SIG-M5 treated with dmso at 0.1 percent for 504 hours (cell line): Measurements from ENCODE around the gene LIN54.
A peak's percentile ranks its signal among the peaks of the same experiment; 100 is the strongest.
"Not testable (repeated sequence)": the region's sequence is repeated elsewhere in the genome, so short reads cannot be mapped to it uniquely, and the experiment has no call there.

ENCODE experiments used
- DNase-seq: peaks from one replicate; lab custom pipeline; 2025; ENCODE audit not compliant: unreplicated experiment; lab: John Stamatoyannopoulos, UW

LIN54 gene

DNA sequence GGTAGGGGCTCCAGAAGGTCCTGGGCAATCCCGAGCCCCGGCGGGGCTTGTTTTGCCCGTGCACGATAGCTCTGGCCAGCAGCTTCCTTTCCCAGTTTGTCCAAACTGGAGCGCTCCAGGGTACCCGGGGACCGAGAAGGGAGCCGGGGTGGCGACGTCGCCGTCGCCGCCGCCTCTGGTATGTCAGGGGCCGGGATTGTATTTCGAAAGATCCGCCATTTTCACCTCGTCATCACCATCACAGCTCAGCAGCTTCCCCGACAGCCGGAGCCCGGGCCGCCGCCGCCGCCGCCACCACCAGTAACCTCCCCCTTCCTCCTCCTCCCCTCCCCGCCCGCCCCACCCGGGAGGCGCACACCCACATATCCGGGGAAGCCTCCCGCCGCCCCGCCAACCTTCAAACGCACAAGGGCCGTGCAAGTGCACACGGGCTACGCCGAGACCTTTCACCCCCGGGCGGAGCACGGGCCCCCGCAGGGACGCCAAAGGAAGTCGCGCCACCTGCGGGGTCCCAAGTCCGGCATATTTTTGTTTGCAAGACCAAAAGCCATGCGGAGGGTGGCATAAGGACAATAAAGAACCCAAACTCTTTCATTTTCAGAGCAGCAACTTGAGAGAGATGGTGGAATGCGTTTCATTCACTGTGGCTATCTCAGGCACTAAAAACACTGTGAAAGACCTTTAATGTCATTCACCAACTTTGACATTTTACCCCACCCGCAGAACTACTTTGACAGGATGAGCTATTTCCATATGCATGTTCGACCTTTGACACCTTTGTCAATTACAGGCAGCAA is at the start of gene LIN54:
Gene LIN54 (minus strand): TSS at position 302 of the 797 bp plus-strand sequence. CDS start 25,979 bp downstream, outside the sequence.
- DNase-seq, result peak; percentile 85

DNA sequence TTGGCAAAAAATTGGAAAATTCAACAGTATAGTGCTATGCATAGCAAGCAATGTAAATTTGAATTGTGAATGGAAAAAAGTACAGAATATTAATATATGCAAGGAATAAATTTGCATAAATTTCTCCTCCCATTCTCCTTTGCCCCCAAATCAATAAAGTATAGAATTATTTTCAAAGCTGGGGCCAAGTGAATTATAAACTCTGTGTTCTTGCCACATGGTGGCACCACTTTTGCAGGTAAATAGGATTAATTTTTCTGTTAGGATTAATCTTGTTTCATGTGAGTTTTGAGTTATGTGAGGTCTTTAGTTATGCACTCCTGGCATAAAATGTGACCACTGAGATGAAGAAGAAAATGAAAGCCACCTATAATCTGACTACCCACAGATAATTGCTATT is 44.3 kb upstream of the LIN54 start:
- no peak for DNase-seq

DNA sequence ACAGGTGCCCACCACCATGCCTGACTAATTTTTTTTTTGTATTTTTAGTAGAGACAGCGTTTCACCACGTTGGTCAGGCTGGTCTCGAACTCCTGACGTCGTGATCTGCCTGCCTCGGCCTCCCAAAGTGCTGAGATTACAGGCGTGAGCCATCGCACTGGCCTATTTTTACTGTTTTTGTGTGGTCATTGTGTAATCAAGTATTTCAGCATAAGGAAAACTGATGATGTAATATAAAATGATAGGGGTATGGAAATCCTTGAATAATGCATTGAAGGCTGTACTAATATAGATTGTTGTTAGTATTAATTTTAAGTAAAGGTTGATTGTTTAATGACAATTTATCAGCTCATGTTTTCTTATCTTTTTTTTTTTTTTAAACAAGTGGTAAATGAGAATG is 38.2 kb upstream of the LIN54 start:
- not testable (repeated sequence) for DNase-seq

DNA sequence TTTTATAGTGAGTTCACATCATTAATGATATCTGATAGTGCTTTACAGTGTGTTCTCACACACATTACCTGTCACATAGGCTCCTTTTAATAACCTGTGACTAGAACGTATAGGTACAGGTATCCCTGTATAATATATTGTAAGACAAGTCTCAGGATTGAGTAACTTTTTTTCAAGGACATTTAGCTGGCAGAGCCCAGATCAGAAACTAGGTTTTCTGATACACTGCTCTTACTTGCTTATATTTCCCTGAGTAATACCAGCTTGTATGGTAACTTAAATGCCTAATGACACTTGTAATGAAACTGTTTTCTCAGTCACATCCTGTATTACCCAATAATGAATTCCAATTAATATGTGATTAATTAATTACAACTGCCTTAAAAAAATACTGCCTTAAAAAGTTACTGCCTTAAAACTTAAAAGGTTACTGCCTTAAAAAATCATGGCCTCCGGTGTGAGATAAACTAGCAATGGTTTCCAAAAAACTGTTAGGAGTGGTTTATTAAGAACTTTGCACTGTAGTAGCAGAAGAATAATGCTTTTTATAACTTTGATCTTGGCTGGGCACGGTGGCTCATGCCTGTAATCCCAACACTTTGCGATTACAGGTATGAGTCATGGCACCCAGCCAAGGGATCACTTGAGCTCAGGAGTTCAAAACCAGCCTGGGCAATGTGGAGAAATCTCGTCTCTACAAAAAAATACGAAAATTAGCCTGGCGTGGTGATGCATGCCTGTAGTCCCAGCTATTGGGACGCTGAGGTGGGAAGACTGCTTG is 36.3 kb upstream of the LIN54 start:
- DNase-seq, result no peak

DNA sequence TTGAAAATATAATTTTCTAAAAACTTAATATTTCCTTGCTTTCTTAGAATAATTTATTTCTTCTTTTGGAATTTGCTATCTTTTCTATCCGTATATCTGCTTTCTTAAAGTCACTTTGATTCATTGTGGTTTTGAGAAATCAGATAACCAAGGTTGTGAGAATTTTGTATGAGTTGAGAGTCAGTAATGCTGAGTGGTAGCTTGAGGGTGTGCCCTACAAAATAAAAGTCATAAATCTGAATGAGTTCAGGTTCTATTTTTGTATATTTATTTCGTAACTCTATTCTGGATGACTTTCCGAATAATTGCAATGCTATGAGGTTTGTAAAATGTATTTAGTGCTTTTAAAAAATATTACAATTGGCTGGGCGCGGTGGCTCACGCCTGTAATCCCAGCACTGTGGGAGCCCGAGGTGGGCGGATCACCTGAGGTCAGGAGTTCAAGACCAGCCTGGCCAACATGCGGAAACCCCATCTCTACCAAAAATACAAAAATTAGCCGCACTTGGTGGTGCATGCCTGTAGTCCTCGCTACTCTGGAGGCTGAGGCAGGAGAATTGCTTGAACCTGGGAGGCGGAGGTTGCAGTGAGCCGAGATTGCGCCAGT is 33.3 kb upstream of the LIN54 start:
- no peak for DNase-seq

DNA sequence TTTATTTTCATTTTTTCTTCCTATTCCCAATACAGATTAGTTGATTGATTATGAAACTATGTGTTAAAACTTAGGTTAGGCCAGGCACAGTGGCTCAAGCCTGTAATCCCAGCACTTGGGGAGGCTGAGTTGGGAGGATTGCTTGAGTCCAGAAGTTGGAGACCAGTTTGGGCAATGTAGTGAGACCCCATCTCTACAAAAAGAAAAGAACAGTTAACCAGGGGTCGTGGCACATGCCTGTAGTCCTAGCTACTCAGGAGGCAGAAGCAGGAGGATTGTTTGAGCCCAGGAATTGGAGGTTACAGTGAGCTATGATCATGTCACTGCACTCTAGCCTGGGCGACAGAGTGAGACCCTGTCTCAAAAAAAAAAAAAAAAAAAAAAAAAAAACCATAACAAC is 32.5 kb upstream of the LIN54 start:
- DNase-seq, result not testable (repeated sequence)

DNA sequence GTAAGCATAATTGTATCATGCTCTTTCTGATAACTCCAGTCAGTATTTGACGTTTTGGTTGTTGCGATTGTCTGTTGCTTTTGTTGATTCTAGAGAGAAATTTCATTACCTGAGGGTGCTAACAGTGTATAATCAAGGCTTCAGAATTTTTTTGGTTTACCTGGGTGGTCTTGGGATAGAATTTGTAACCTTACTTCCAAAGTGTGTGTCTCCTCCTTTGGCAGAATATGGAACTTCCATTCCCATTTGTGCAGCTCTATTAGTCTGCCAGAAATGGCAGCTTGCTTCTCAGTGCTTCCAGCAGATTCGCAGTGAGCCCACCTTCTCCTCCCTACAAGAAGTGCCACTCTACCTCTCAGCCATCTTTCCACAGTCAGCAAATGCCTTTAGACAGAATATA is 29.6 kb upstream of the LIN54 start:
- DNase-seq, result no peak

DNA sequence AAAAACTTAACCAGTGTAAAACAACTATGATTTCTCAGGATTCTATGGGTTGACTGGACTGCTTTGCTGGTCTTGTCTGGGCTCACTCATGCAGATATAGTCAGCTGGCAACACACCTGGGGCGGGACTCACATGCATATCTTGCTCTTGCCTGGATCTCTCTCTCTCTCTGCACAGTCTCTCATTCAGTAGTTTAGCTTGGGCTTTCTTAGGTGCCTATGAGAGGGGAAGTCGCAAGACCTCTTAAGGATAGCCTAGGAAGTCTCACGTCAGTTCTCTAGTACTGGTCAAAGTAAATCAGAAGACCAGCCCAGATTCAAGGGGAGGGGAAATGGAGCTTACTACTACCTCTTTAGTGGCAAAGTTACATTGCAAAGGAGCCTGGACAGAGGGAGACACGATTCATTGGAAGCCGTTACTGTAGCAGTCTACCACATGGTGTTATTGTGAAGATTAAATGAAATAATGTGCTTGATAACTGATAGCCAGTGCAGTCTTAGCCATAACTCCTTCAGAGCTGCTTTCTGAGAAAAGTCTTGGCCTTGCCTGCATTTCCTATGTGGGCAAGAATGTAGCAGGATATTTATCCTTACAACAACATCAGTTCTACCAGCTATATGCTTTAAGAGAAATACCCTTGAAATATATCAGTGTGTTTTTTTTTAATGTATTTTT is 26.5 kb upstream of the LIN54 start:
- DNase-seq, result peak; percentile 36

DNA sequence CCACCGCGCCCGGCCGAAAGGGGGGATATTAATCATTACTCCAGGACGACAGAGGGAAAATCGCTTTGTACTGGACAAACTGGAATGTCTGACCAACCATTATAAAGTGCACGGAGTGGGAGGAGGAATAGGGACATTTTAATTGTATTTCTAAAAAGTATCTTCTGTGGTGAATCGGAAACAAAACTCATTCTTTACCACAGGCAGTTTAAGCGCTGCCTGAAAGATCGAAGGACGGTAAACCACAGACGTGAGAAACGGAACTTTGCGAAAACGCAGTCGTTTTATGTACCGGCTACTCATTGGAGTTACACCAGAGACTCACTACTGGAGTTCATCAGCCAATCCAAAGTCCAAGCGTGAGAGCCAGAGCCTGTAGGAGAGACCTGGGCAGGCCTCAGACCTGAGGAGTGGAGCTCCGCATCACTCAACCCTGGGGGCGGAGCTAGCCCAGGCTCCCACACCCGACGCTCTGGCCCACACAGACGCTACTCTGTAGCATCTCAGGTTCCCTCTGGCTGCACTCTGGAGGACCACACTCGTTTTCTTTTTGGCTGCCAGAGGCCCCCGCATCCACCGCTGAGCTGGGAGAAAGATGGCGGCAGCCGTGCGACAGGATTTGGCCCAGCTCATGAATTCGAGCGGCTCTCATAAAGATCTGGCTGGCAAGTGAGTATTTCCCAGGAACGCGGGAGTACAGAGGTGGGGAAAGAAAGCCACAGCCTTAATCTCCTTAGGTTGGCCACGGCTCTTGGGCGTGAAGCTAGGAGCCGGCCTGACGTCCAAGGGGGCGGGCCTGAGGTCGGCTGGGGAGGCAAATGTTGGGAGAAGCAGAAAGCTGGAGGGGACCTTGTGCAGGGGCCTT is 24.2 kb upstream of the LIN54 start, which contains the start of gene COPS4:
Gene COPS4 (plus strand): TSS at position 554 of the 865 bp plus-strand sequence. CDS start 42 bp downstream, at position 596.
- peak; percentile 100 for DNase-seq

DNA sequence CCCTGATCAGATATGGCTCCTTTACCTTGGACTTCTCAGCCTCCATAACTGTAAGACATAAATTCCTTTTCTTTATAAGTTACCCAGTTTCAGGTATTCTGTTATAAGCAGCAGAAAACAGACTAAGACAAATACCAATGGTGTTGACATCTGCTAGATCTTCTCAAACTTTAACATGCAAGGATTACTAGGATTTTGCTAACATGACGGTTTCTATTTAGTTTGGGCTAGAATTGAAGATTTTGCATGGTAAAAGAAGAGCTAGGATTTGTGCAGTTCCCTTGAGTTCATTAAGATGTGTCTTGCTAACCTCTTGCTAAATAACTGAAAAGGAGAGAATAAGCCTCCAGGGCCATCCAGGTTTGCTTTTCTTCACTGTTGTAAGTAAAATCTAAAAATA is 19.1 kb upstream of the LIN54 start:
- DNase-seq, result no peak

DNA sequence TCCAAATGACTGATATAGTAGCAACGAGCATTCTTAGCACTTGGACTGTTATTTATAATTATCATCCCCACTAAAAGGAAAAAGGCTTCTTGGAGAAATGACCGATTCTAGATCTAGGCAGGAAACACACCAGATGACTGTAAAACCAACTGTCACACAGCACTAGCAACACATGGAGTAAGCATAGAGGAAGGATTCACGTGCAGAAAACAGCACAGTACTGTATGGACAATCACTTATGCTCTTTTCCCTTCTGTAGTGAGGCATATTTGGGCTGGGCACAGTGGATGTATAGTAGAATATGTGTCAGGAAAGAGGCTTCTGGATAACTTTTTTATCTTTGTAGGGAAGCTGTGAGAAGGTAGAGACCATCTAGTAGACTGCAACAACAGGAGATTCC is 18.4 kb upstream of the LIN54 start:
- no peak for DNase-seq

DNA sequence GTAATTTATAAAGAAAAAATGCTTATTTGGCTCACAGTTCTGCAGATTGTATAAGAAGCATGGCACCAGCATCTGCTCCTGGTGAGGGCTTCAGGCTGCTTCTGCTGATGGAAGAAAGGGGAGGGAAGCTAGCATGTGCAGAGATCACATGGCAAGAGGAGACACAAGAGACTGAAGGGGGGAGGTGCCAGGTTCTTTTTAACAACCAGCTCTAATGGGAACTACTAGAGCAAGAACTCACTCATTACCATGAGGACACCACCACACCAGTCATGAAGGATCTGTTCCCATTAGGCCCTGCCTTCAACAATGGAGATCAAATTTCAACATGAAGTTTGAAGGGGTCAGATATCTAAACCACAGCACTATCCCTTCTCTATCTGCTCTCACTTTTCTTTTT is 14.9 kb upstream of the LIN54 start:
- no peak for DNase-seq

DNA sequence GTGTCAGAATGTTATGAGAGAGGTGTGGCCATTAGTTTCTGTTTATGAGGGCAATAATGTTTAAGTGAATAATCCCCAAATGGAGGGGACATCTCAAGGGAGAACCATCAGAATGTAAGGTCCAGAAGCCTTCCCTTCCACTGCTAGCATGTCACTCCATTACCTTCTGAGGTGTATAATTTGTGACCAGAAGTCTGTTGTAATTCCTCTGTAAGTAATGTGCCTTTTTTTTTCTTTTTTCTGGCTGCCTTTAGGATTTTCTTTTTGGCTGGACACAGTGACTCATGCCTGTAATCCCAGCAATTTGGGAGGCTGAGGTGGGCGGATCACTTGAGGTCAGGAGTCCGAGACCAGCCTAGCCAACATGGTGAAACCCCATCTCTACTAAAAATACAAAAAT is 13.6 kb upstream of the LIN54 start:
- DNase-seq, result no peak

DNA sequence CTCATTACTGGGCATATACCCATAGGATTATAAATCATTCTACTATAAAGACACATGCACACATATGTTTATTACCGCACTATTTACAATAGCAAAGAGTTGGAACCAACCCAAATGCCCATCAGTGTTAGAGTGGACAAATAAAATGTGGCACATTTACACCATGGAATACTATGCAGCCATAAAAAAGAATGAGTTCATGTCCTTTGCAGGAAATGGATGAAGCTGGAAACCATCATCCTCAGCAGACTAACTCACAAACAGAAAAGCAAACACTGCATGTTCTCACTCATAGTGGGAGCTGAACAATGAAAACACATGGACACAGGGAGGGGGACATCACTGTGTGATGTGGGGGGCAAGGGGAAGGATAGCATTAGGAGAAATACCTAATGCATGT is 13.0 kb upstream of the LIN54 start:
- DNase-seq, result not testable (repeated sequence)

DNA sequence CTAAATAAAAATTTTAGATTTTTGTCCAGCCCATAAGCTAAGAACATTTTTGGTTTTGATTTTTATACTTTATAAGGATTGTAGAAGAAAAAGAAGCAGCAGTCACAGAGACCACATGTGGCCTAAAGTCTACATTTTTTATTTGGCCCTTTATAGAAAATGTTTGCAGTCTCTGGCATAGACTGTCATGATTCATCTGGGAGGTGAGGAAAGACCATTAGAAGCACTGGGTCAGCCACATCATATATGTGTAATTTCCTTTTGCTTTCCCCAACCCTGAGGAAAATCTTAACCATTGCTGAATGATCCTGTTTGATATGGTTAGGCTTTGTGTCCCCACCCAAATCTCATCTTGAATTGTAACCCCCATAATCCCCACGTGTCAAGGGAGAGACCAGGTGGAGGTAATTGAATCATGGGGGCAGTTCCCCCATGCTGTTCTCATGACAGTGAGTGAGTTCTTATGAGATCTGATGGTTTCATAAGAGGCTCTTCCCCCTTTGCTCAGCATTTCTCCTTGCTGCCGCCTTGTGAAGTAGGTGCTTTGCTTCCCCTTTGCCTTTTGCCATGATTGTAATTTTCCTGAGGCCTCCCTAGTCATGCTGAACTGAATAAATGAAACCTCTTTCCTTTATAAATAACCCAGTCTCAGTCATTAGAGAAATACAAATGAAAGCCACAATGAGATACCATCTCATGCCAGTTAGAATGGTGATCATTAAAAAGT is 12.3 kb upstream of the LIN54 start:
- no peak for DNase-seq

DNA sequence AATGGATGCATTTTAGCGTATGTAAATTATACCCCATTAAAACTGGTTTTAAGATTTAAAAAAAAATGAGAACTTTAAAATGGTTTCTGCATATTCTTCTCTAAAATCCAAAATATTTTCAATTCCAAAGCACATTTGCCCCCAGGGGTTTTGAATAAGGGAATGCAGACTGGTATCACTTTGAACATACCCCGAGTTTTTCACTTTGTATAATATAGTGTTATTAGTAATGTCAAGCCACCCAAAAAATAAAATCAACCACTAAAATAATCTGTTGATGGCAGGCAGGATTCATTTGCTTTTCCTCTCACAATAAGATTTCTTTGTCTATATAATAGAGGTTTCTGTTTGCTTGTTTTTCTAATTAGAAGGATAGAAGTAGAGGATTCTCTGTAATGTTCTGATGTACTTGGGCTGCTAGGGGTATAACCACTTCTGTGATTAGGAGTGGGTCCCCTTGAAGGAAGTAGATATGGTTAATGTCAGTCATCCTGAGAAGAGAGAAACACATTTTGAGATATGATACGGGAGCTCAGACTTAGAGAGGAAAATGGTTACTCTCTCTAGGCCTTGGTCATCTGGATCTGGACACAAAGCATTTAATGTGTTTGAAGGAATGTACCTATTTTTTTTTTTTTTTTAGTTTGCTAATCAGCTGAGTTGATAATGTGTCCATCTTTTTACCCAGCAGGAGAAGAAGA is 9.3 kb upstream of the LIN54 start:
- no peak for DNase-seq

DNA sequence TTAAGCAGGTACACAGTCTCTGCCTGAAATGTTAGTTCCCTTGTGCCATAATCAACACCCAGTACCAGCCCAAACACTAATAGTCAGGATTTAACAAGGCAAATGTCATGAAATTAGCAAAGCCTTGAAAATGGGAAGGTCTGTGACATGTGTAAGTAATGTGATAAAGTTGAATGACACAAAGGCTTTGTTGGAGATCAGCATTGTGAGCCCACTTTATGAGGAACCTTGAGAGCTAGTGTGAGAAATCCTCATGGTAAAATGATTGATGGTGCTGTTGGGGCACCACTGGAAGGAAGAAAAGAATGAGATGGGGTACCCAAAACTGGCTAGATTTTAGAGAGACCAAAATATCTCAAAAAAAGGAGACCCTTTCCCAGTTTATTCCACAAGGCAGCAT is 3.3 kb upstream of the LIN54 start:
- DNase-seq, result no peak

DNA sequence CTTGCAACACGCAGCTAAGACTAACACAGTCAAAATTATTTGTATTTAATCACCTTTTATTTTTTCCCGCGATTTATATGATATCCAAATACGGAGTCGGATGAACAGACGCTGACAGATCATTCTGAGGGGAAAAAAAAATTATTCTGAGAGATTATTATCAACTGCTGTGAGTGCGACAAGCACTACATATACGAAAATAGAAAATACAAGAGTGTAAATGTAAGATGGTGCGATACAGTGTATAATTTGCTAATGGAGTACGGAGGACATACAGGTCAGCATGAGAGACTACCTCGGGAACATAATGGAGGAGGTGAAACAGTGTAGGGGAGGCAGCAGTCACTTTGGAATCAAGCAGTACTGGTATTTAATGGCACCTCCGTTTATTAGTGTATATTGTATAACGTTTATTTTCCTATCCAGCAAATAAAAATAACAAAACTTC is 2.8 kb upstream of the LIN54 start:
- no peak for DNase-seq
